ENCODE data around the gene ACACA.

The ACACA gene

DNA sequence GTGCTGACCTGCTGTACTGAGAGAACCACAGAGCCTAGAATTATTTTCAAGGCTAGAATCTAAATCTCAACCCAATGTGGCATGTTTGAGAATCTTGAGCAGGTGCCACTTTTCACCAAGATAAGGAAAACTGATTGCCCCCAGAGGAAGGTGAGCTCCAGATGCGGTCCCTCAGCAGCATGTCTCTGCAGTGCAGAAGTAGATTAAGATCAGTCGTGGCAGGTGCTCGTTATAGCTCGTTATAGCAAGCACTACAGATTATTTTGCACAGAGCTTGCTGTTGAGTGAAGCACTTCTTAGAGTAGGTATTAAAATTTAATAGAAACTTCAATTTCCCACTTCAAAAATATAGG lies 281.8 kb downstream of the ACACA start:
- TF ChIP-seq, protein P1, sequence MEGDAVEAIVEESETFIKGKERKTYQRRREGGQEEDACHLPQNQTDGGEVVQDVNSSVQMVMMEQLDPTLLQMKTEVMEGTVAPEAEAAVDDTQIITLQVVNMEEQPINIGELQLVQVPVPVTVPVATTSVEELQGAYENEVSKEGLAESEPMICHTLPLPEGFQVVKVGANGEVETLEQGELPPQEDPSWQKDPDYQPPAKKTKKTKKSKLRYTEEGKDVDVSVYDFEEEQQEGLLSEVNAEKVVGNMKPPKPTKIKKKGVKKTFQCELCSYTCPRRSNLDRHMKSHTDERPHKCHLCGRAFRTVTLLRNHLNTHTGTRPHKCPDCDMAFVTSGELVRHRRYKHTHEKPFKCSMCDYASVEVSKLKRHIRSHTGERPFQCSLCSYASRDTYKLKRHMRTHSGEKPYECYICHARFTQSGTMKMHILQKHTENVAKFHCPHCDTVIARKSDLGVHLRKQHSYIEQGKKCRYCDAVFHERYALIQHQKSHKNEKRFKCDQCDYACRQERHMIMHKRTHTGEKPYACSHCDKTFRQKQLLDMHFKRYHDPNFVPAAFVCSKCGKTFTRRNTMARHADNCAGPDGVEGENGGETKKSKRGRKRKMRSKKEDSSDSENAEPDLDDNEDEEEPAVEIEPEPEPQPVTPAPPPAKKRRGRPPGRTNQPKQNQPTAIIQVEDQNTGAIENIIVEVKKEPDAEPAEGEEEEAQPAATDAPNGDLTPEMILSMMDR (conservative IDR thresholded peaks at IDR 0.05; ENCODE audit: low read depth): no peak

DNA sequence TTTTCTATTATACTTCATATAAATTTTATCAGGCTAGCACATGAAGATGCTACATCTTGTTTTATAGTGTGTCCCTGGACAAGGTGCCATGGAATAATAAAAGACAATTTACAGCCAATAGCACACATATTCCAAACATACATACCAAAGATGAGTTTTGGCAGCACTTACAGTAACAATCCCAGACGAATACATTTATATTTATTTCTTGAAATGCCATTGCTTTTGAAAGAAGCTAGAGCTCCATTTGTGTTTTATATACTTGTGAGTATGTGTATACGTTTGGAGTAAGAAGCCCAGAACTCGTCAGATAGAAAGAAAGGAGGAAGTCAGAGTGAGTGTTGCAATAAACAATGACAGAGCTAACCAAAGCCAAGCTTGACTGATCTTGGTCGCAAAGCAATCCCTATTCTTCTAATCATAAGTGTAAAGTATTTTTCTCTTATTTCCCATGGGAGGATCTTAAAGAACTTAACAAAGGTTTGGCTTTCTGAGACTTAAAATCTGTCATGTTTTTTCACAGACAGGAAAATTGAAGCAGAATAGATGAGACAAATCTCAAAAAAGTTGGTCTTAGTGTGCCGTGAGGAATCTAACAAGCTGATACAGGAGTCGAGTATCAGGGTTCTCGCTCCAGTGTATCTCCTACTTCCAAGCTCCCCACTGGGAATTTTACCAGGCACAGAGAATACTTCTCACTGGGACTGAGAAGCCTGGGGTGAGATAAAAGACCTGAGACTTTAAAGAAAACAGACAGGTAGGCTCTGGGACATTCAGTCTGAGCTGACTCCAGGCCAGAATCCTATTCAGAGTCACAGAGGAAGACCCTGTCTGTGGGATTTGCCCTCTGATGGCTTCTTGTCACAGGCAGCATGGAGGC lies 282.5 kb downstream of the ACACA start:
- no peak overlapping the region for H3K27ac ChIP-seq
- POLR2A ChIA-PET (ENCODE audit: low non-redundant PET): no interaction called here
- CTCF ChIA-PET: interaction anchor here (0.7 kb wide), 1 partner anchor 143 kb away, joined by 3 read pairs; no protein-coding TSS in a partner anchor
- no peak for DNase-seq (ENCODE audit: low spot score)
- TF ChIP-seq, protein P1 (conservative IDR thresholded peaks at IDR 0.05; ENCODE audit: low read depth): no peak

More for the DNA sequence above, 281.8 kb downstream of the ACACA start:
- POLR2A ChIA-PET (ENCODE audit: low non-redundant PET): no interaction called here
- CTCF ChIA-PET: interaction anchor here (0.7 kb wide), 1 partner anchor 143 kb away, joined by 3 read pairs; no protein-coding TSS in a partner anchor
- no peak for DNase-seq (ENCODE audit: low spot score)
- H3K27ac ChIP-seq: no peak overlapping the region

DNA sequence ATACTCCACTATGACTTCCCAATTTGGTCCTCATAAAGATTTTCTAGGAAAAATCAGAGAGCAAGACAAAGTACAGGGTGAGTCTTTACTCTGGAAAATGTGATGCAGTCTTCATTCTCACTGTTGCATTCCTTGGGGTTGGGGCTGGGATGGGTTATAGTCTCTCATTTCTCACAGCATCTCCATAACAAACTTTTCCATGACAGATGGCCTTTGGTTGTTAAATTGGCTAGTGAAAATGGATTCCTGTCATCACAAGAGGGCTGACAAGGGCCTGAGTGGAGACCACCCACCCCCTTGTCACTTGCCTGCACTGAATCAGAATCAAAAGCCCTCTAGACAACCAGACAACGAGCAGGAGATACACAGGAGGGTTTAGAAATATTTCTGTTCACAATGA lies 283.2 kb downstream of the ACACA start:
- ChIA-PET CTCF (no interaction called here), POLR2A (ENCODE audit: low non-redundant PET) (no interaction called here)
- TF ChIP-seq, protein P1 (conservative IDR thresholded peaks at IDR 0.05; ENCODE audit: low read depth): no peak
- no peak overlapping the region for H3K27ac ChIP-seq
- no peak for DNase-seq (ENCODE audit: low spot score)

DNA sequence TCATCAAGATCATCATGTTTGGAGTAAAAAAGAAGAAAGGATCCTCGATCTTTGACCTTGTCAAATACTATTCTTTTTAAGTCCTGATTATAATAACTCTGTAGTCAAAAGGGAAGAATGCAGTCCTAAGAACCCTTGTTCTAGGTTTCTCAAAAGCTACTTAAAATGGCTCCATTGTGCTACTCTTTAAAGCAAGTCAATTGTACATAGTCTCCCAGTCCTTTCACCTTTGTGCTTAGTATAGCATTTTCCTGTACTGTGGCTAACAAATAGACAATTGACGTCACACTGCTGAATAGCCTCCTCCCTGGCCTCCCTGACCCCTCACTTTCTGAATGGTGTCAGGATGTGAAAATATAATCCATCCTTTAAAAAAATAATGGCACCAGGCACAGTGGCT lies 285.0 kb downstream of the ACACA start:
- ChIA-PET POLR2A (ENCODE audit: low non-redundant PET) (no interaction called here), CTCF (no interaction called here)
- TF ChIP-seq, protein P1 (conservative IDR thresholded peaks at IDR 0.05; ENCODE audit: low read depth): no peak
- H3K27ac ChIP-seq: no peak overlapping the region
- no peak for DNase-seq (ENCODE audit: low spot score)

DNA sequence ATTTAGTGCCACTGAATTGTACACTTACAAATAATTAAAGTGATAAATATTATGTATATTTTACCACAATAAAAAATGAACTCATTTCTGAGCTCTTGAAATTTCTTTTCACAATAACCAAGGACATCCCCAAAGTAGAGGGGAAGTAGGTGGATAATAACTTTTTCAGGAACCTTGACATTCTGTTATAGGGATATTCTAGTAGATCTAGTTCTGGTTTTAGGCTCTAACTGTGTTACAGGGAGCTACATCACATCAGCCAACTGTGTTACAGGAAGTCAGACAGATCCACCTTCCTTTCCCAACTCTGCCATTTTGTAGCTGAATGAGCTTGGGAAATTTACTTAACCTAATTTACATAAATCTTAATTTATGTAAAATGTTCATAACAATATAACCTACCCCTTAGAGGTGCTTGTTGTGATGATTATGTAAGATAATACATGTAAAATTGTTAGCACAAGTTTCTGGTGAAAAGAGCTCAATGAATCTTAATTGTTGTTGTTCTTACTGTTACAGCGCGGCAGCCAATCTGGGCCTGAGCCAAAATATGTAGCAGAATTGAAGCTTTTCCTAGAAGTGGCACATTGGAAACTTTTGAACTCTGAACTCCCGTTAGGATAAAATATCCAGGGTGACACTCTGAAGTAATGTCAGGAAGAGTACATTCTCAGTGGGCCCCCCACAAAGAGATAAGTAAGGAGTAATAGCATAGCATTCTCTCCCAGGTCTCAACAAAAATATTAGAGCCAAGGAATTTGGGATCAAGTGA lies 288.1 kb downstream of the ACACA start:
- no peak overlapping the region for H3K27ac ChIP-seq
- CTCF ChIA-PET: no interaction called here
- TF ChIP-seq, protein P1 (conservative IDR thresholded peaks at IDR 0.05; ENCODE audit: low read depth): no peak
- POLR2A ChIA-PET (ENCODE audit: low non-redundant PET): no interaction called here
- DNase-seq (ENCODE audit: low spot score): no peak

DNA sequence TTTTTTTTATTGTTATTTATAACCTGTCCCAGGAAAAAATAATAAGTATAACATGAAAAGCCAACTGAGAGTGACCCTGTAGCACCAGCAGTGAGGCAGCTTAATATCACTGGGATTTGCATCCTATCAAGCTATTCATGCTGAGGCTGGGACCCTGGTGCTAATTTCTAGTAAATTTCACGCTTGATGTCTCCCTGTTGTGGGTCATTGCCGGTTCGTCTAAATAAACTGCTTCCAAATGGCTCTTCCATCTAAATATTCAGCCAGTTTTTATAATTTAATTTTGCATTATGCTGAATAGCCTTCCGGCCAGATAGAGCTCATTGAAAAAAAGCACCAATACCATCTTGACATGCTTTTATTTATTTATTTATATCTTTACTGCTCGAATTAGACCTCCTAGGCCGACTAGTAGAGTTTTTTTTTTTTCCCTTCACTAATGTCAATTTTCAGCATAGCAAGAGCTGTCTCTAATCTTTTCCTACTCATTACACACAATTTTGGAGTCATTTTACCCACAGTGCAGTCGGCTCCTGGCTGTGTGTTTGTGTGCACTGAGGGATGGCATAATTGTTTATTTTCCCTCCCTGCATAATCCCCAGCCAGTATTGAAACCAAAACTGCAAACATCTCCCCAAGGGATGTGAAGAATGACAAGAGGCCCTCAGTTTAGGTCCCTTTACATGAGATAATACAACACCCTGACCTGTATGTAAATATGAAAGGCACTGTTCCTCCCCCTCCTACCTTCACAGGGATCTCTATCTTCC lies 289.1 kb downstream of the ACACA start:
- POLR2A ChIA-PET (ENCODE audit: low non-redundant PET): no interaction called here

More for the DNA sequence above, 289.1 kb downstream of the ACACA start:
- CTCF ChIA-PET: no interaction called here
- TF ChIP-seq, protein P1 (conservative IDR thresholded peaks at IDR 0.05; ENCODE audit: low read depth): no peak
- DNase-seq (ENCODE audit: low spot score): no peak
- H3K27ac ChIP-seq: no peak overlapping the region
